Measurements from ENCODE around the gene SLC30A7.
"Not testable (repeated sequence)": the region's sequence is repeated elsewhere in the genome, so short reads cannot be mapped to it uniquely, and the experiment has no call there.

SLC30A7 gene

DNA sequence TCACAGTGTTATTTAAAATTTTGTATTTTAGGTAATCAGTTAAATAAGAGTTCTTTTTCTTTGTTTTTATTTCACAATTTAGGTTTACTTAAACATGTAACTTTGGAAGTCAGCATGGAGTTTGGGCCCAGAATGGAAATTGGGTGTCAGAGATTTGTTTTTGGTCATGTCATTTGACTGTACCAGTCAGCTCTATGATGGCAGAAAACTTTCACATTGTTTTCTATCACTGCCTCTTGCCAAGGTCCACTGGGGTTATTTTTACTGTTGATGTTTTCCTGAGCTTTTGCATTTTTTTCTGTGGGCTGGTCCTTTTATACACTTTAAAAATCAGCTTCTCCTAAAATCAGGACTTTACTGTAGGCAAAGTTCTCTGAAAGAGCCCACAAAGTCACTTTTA, 54.4 kb downstream of the SLC30A7 start:
- Histone ChIP-seq H3K4me1 (ENCODE audit: control insufficient read depth, insufficient read depth, low read length, unreplicated experiment) (no peaks in the 10 kb centered on the region), H2AFZ (ENCODE audit: low read length, unreplicated experiment) (no peak overlapping the region), H3K4me3 (ENCODE audit: low read depth, low read length) (no peak overlapping the region), H3K27me3 (ENCODE audit: insufficient read depth, low read length) (no peaks in the 10 kb centered on the region), H3K27ac (ENCODE audit: low read depth, low read length) (no peak overlapping the region), H3K36me3 (ENCODE audit: insufficient read depth, low read length) (peaks cover 20% of the 10 kb centered on the region), H3K79me2 (ENCODE audit: control insufficient read depth, insufficient read depth, low read length, unreplicated experiment) (no peaks in the 10 kb centered on the region)

- Histone ChIP-seq H3K4me1 (ENCODE audit: control insufficient read depth, insufficient read depth, low read length, unreplicated experiment) (peaks cover 4% of the 10 kb centered on the region), H3K27me3 (ENCODE audit: insufficient read depth, low read length) (no peaks in the 10 kb centered on the region), H3K4me3 (ENCODE audit: low read depth, low read length) (no peak overlapping the region), H3K79me2 (ENCODE audit: control insufficient read depth, insufficient read depth, low read length, unreplicated experiment) (peaks cover 1% of the 10 kb centered on the region), H2AFZ (ENCODE audit: low read length, unreplicated experiment) (no peak overlapping the region), H3K27ac (ENCODE audit: low read depth, low read length) (no peak overlapping the region), H3K36me3 (ENCODE audit: insufficient read depth, low read length) (peaks cover 20% of the 10 kb centered on the region)
These were observed 54.9 kb downstream of the SLC30A7 start for GRCh38 chr1:100950781-100951180.

- Histone ChIP-seq H3K4me1 (ENCODE audit: control insufficient read depth, insufficient read depth, low read length, unreplicated experiment) (peaks cover 5% of the 10 kb centered on the region), H3K79me2 (ENCODE audit: control insufficient read depth, insufficient read depth, low read length, unreplicated experiment) (peaks cover 3% of the 10 kb centered on the region)
These were observed 56.3 kb downstream of the SLC30A7 start for GRCh38 chr1:100952104-100952745.

GRCh38 chr1:100952970-100953369, 57.1 kb downstream of the SLC30A7 start:
- not testable (repeated sequence) for H3K4me3 ChIP-seq (ENCODE audit: low read depth, low read length); H3K27ac ChIP-seq (ENCODE audit: low read depth, low read length); H3K4me1 ChIP-seq (ENCODE audit: control insufficient read depth, insufficient read depth, low read length, unreplicated experiment); H3K79me2 ChIP-seq (ENCODE audit: control insufficient read depth, insufficient read depth, low read length, unreplicated experiment); H2AFZ ChIP-seq (ENCODE audit: low read length, unreplicated experiment); H3K27me3 ChIP-seq (ENCODE audit: insufficient read depth, low read length)
- H3K36me3 ChIP-seq (ENCODE audit: insufficient read depth, low read length) = peaks cover 16% of the 10 kb centered on the region

More at GRCh38 chr1:100952104-100952745, 56.3 kb downstream of the SLC30A7 start:
- no peaks in the 10 kb centered on the region for H3K27me3 ChIP-seq (ENCODE audit: insufficient read depth, low read length)
- H3K36me3 ChIP-seq (ENCODE audit: insufficient read depth, low read length) = peaks cover 19% of the 10 kb centered on the region
- no peak overlapping the region for H3K27ac ChIP-seq (ENCODE audit: low read depth, low read length)
- no peak overlapping the region for H2AFZ ChIP-seq (ENCODE audit: low read length, unreplicated experiment)
- no peak overlapping the region for H3K4me3 ChIP-seq (ENCODE audit: low read depth, low read length)

- no peak overlapping the region for H3K4me3 ChIP-seq (ENCODE audit: low read depth, low read length)
- no peak overlapping the region for H3K27ac ChIP-seq (ENCODE audit: low read depth, low read length)
- H3K79me2 ChIP-seq (ENCODE audit: control insufficient read depth, insufficient read depth, low read length, unreplicated experiment) = peaks cover 3% of the 10 kb centered on the region
- H3K36me3 ChIP-seq (ENCODE audit: insufficient read depth, low read length) = peaks cover 16% of the 10 kb centered on the region
- H3K27me3 ChIP-seq (ENCODE audit: insufficient read depth, low read length) = no peaks in the 10 kb centered on the region
- no peak overlapping the region for H2AFZ ChIP-seq (ENCODE audit: low read length, unreplicated experiment)
- H3K4me1 ChIP-seq (ENCODE audit: control insufficient read depth, insufficient read depth, low read length, unreplicated experiment) = peaks cover 5% of the 10 kb centered on the region
These were observed 58.3 kb downstream of the SLC30A7 start for GRCh38 chr1:100953960-100954730.

GRCh38 chr1:100955322-100955721, 59.4 kb downstream of the SLC30A7 start:
- H3K27me3 ChIP-seq (ENCODE audit: insufficient read depth, low read length) = no peaks in the 10 kb centered on the region
- H3K4me3 ChIP-seq (ENCODE audit: low read depth, low read length) = peak overlapping the region; percentile 38
- H3K27ac ChIP-seq (ENCODE audit: low read depth, low read length) = peak overlapping the region; percentile 65
- H3K4me1 ChIP-seq (ENCODE audit: control insufficient read depth, insufficient read depth, low read length, unreplicated experiment) = peaks cover 5% of the 10 kb centered on the region
- H2AFZ ChIP-seq (ENCODE audit: low read length, unreplicated experiment) = no peak overlapping the region
- peaks cover 3% of the 10 kb centered on the region for H3K79me2 ChIP-seq (ENCODE audit: control insufficient read depth, insufficient read depth, low read length, unreplicated experiment)
- H3K36me3 ChIP-seq (ENCODE audit: insufficient read depth, low read length) = peaks cover 16% of the 10 kb centered on the region

GRCh38 chr1:100959502-100960060, 63.7 kb downstream of the SLC30A7 start:
- H3K4me3 ChIP-seq (ENCODE audit: low read depth, low read length) = no peak overlapping the region
- no peaks in the 10 kb centered on the region for H3K27me3 ChIP-seq (ENCODE audit: insufficient read depth, low read length)
- no peak overlapping the region for H2AFZ ChIP-seq (ENCODE audit: low read length, unreplicated experiment)
- peaks cover 12% of the 10 kb centered on the region; the same call in 1 of the 2 replicates for H3K36me3 ChIP-seq (ENCODE audit: insufficient read depth, low read length)
- no peak overlapping the region for H3K27ac ChIP-seq (ENCODE audit: low read depth, low read length)
- peaks cover 3% of the 10 kb centered on the region for H3K79me2 ChIP-seq (ENCODE audit: control insufficient read depth, insufficient read depth, low read length, unreplicated experiment)
- peaks cover 5% of the 10 kb centered on the region for H3K4me1 ChIP-seq (ENCODE audit: control insufficient read depth, insufficient read depth, low read length, unreplicated experiment)

GRCh38 chr1:100960098-100960497, 64.2 kb downstream of the SLC30A7 start:
- no peak overlapping the region for H2AFZ ChIP-seq (ENCODE audit: low read length, unreplicated experiment)
- H3K4me1 ChIP-seq (ENCODE audit: control insufficient read depth, insufficient read depth, low read length, unreplicated experiment) = peaks cover 5% of the 10 kb centered on the region
- no peaks in the 10 kb centered on the region for H3K27me3 ChIP-seq (ENCODE audit: insufficient read depth, low read length)
- H3K36me3 ChIP-seq (ENCODE audit: insufficient read depth, low read length) = peaks cover 12% of the 10 kb centered on the region; the same call in 1 of the 2 replicates
- no peak overlapping the region for H3K4me3 ChIP-seq (ENCODE audit: low read depth, low read length)
- peaks cover 3% of the 10 kb centered on the region for H3K79me2 ChIP-seq (ENCODE audit: control insufficient read depth, insufficient read depth, low read length, unreplicated experiment)
- no peak overlapping the region for H3K27ac ChIP-seq (ENCODE audit: low read depth, low read length)

DNA sequence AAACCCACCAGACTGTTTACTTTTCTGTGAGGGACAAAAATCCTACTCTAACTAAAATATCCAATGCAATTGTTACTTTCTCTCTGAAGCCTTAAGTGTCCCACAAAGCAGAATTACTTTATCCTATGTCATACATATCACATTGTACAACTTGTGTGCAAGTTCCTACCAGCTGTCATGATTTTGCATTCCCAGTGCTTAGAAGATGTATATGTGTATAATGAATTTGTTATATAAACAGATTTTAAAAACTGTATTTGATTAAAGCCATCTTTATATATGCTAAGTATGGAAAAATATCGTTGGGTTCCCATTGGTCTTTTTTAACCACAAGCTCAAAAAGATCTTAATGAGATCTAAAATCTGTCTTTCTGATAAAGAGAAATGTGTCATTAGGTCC, 72.7 kb downstream of the SLC30A7 start:
- Histone ChIP-seq H3K79me2 (ENCODE audit: control insufficient read depth, insufficient read depth, low read length, unreplicated experiment) (no peaks in the 10 kb centered on the region), H2AFZ (ENCODE audit: low read length, unreplicated experiment) (no peak overlapping the region), H3K4me1 (ENCODE audit: control insufficient read depth, insufficient read depth, low read length, unreplicated experiment) (no peaks in the 10 kb centered on the region), H3K27ac (ENCODE audit: low read depth, low read length) (no peak overlapping the region), H3K4me3 (ENCODE audit: low read depth, low read length) (no peak overlapping the region), H3K36me3 (ENCODE audit: insufficient read depth, low read length) (no peaks in the 10 kb centered on the region), H3K27me3 (ENCODE audit: insufficient read depth, low read length) (no peaks in the 10 kb centered on the region)

DNA sequence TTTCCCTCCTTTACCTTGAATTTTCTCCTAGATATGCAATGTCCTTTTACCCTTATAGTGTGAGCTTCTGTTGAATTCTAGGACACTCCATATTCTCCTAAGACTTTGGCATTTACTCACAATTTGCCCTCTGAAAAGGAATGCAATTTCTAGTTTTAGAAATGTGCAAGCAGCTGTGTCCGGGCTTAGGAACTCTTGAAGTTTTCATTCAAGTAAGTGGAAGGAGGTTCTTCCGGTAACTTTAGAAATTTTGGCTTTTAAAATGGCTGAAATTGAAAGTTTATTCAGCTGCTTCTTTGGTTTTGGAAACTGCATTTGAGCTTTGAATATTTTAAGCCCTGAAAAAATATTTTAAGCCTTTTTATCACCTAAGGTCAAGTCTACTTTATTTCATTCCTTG, 73.4 kb downstream of the SLC30A7 start:
- H3K27ac ChIP-seq (ENCODE audit: low read depth, low read length) = no peak overlapping the region

More for the DNA sequence above, 73.4 kb downstream of the SLC30A7 start:
- H2AFZ ChIP-seq (ENCODE audit: low read length, unreplicated experiment) = no peak overlapping the region
- H3K36me3 ChIP-seq (ENCODE audit: insufficient read depth, low read length) = no peaks in the 10 kb centered on the region
- H3K79me2 ChIP-seq (ENCODE audit: control insufficient read depth, insufficient read depth, low read length, unreplicated experiment) = no peaks in the 10 kb centered on the region
- no peak overlapping the region for H3K4me3 ChIP-seq (ENCODE audit: low read depth, low read length)
- H3K27me3 ChIP-seq (ENCODE audit: insufficient read depth, low read length) = no peaks in the 10 kb centered on the region
- no peaks in the 10 kb centered on the region for H3K4me1 ChIP-seq (ENCODE audit: control insufficient read depth, insufficient read depth, low read length, unreplicated experiment)
